Measurements from ENCODE around the gene PET100. TPM values are rescaled to one million over a fixed set of nuclear protein-coding genes. Genes with fewer than 3 reads are reported as not detected.

PET100 gene
- total and polyA plus RNA-seq, 2 experiments from 2014 or later = 8.6 to 636 TPM

DNA sequence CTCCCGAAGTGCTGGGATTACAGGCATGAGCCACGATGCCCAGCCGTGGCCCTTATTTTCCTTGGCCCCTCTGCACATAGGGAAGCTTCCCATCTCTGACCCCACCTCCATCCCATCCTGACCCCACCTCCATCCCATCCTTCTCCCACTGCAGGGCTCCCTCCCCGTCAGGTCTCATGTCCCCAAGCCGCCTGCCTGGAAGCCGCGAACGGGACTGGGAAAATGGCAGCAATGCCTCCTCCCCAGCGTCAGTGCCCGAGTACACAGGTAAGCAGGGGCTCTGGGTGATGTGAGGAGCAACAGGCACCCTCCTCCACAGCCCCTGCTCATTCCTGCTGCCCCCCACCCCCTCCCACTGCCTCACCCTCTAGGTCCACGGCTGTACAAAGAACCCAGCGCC, 12.4 kb upstream of the PET100 start (continued):
- TF ChIP-seq EZH2 (IDR thresholded peaks at IDR 0.05; ENCODE audit: low read depth, unreplicated experiment) = no peak
- TF ChIP-seq, protein P1, sequence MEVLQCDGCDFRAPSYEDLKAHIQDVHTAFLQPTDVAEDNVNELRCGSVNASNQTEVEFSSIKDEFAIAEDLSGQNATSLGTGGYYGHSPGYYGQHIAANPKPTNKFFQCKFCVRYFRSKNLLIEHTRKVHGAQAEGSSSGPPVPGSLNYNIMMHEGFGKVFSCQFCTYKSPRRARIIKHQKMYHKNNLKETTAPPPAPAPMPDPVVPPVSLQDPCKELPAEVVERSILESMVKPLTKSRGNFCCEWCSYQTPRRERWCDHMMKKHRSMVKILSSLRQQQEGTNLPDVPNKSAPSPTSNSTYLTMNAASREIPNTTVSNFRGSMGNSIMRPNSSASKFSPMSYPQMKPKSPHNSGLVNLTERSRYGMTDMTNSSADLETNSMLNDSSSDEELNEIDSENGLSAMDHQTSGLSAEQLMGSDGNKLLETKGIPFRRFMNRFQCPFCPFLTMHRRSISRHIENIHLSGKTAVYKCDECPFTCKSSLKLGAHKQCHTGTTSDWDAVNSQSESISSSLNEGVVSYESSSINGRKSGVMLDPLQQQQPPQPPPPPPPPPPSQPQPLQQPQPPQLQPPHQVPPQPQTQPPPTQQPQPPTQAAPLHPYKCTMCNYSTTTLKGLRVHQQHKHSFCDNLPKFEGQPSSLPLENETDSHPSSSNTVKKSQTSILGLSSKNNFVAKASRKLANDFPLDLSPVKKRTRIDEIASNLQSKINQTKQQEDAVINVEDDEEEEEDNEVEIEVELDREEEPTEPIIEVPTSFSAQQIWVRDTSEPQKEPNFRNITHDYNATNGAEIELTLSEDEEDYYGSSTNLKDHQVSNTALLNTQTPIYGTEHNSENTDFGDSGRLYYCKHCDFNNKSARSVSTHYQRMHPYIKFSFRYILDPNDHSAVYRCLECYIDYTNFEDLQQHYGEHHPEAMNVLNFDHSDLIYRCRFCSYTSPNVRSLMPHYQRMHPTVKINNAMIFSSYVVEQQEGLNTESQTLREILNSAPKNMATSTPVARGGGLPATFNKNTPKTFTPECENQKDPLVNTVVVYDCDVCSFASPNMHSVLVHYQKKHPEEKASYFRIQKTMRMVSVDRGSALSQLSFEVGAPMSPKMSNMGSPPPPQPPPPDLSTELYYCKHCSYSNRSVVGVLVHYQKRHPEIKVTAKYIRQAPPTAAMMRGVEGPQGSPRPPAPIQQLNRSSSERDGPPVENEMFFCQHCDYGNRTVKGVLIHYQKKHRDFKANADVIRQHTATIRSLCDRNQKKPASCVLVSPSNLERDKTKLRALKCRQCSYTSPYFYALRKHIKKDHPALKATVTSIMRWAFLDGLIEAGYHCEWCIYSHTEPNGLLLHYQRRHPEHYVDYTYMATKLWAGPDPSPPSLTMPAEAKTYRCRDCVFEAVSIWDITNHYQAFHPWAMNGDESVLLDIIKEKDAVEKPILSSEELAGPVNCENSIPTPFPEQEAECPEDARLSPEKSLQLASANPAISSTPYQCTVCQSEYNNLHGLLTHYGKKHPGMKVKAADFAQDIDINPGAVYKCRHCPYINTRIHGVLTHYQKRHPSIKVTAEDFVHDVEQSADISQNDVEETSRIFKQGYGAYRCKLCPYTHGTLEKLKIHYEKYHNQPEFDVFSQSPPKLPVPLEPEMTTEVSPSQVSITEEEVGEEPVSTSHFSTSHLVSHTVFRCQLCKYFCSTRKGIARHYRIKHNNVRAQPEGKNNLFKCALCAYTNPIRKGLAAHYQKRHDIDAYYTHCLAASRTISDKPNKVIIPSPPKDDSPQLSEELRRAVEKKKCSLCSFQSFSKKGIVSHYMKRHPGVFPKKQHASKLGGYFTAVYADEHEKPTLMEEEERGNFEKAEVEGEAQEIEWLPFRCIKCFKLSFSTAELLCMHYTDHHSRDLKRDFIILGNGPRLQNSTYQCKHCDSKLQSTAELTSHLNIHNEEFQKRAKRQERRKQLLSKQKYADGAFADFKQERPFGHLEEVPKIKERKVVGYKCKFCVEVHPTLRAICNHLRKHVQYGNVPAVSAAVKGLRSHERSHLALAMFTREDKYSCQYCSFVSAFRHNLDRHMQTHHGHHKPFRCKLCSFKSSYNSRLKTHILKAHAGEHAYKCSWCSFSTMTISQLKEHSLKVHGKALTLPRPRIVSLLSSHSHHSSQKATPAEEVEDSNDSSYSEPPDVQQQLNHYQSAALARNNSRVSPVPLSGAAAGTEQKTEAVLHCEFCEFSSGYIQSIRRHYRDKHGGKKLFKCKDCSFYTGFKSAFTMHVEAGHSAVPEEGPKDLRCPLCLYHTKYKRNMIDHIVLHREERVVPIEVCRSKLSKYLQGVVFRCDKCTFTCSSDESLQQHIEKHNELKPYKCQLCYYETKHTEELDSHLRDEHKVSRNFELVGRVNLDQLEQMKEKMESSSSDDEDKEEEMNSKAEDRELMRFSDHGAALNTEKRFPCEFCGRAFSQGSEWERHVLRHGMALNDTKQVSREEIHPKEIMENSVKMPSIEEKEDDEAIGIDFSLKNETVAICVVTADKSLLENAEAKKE (CRISPR knock-in tag; IDR thresholded peaks at IDR 0.05) = no peak
- TF ChIP-seq JUNB (IDR thresholded peaks at IDR 0.05; ENCODE audit: unreplicated experiment) = no peak

DNA sequence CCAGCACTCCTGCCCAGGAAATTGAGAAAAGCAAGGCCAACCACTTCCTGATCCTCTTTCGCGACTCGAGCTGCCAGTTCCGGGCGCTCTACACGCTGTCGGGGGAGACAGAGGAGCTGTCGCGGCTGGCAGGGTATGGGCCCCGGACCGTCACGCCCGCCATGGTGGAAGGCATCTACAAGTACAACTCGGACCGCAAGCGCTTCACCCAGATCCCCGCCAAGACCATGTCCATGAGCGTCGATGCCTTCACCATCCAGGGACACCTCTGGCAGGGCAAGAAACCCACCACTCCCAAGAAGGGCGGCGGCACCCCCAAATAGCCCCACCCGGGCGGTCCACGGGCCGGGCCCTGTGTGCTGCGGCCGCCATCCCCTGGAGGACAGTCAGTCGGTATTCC, 11.9 kb upstream of the PET100 start:
- no peaks in the 10 kb centered on the region for H3F3A ChIP-seq (replicated peaks; ENCODE audit: low read depth)
- H3K9me2 ChIP-seq (ENCODE audit: insufficient read depth) = no peaks in the 10 kb centered on the region
- no peak overlapping the region for H3K27ac Mint-ChIP-seq
- no peaks in the 10 kb centered on the region for H3K79me2 ChIP-seq (replicated peaks; ENCODE audit: insufficient read depth)
- no peaks in the 10 kb centered on the region for H3K4me1 ChIP-seq (ENCODE audit: insufficient read depth)
- H3K36me3 Mint-ChIP-seq (ENCODE audit: low read depth) = peaks cover 34% of the 10 kb centered on the region
- no peak overlapping the region for H3K4me2 ChIP-seq
- H2AFZ ChIP-seq = no peak overlapping the region
- H3K4me3 Mint-ChIP-seq = no peak overlapping the region
- H3K36me3 ChIP-seq (ENCODE audit: insufficient read depth) = no peaks in the 10 kb centered on the region; the same call in 1 of the 2 replicates
- DNase-seq (ENCODE audit: low spot score) (no peak), ATAC-seq (no peak)
- H3K9me3 Mint-ChIP-seq = no peaks in the 10 kb centered on the region
- H3K4me3 ChIP-seq = no peak overlapping the region
- no peaks in the 10 kb centered on the region; the same call in 1 of the 2 replicates for H4K20me1 ChIP-seq (replicated peaks; ENCODE audit: insufficient read depth)
- no peaks in the 10 kb centered on the region for H3K4me1 Mint-ChIP-seq
- no peak overlapping the region for H3K27ac ChIP-seq (ENCODE audit: low read depth)
- no peaks in the 10 kb centered on the region for H3K27me3 ChIP-seq (ENCODE audit: insufficient read depth)
- H3K27me3 Mint-ChIP-seq (ENCODE audit: insufficient read depth, low read depth, poor library complexity) = peaks cover 9% of the 10 kb centered on the region
- no peak for TF ChIP-seq STAT1 (IDR thresholded peaks at IDR 0.05; ENCODE audit: unreplicated experiment)
- no peak for TF ChIP-seq CREB1 (CRISPR knock-in tag; IDR thresholded peaks at IDR 0.05; ENCODE audit: low read depth)
- TF ChIP-seq, protein P1 (CRISPR knock-in tag; IDR thresholded peaks at IDR 0.05) = no peak
- no peak for TF ChIP-seq POLR2AphosphoS5 (IDR thresholded peaks at IDR 0.05; ENCODE audit: low read depth)
- no peak for TF ChIP-seq ZNF114 (CRISPR knock-in tag; IDR thresholded peaks at IDR 0.05)
- TF ChIP-seq JUNB (IDR thresholded peaks at IDR 0.05; ENCODE audit: unreplicated experiment) = no peak
- no peak for TF ChIP-seq NANOG (IDR thresholded peaks at IDR 0.05; ENCODE audit: borderline replicate concordance)
- TF ChIP-seq EZH2 (IDR thresholded peaks at IDR 0.05; ENCODE audit: low read depth, unreplicated experiment) = no peak
- TF ChIP-seq ZNF331 (CRISPR knock-in tag; IDR thresholded peaks at IDR 0.05; ENCODE audit: low read depth) = no peak
